HG03064 (cell line): ENCODE data around the gene KRTAP12-4.
"Not testable (repeated sequence)": the region's sequence is repeated elsewhere in the genome, so short reads cannot be mapped to it uniquely, and the experiment has no call there.

ENCODE experiments used
- ATAC-seq: cut with Tn5 transposase; IDR thresholded peaks from one replicate; pipeline ENCODE4 v1.9.1; 2021; ENCODE audit warnings: low read depth; ENCODE audit not compliant: unreplicated experiment

The KRTAP12-4 gene

GRCh38 chr21:44613386-44614155, 40.9 kb downstream of the KRTAP12-4 start:
- ATAC-seq, result no peak

- no peak for ATAC-seq
Measured at GRCh38 chr21:44612669-44613229, 41.7 kb downstream of the KRTAP12-4 start.

GRCh38 chr21:44612029-44612486, 42.4 kb downstream of the KRTAP12-4 start, which contains the start of gene KRTAP10-8:
Gene KRTAP10-8, plus strand, starts transcription at chr21:44612079. Its CDS starts 22 bp downstream, at chr21:44612101.
- no peak for ATAC-seq

- no peak for ATAC-seq
Measured at GRCh38 chr21:44611551-44611950, 42.9 kb downstream of the KRTAP12-4 start.

GRCh38 chr21:44610157-44610843, 44.2 kb downstream of the KRTAP12-4 start:
- not testable (repeated sequence) for ATAC-seq

GRCh38 chr21:44609193-44609592, 45.3 kb downstream of the KRTAP12-4 start:
- no peak for ATAC-seq

- ATAC-seq, result no peak
Measured at GRCh38 chr21:44606495-44606894, 48.0 kb downstream of the KRTAP12-4 start.
